Stimulated activated CD4-positive, alpha-beta T cell treated with anti-CD3 and anti-CD28 coated beads, TNF-alpha, amount 100 ng/mL, for 1 hour (primary cell): Measurements from ENCODE around the gene IFITM10.

Experiments
- DNase-seq, 3 donors: peaks; one replicate each; pipeline ENCODE4 v3.0.0-alpha.2; 2020; ENCODE audit warnings: low read depth in 3 of 3, low spot score in 1 of 3

IFITM10 gene

GRCh38 chr11:1750481-1750839 is at the start of gene IFITM10:
Gene IFITM10 (minus strand): TSS chr11:1750595. CDS start chr11:1750442, 153 bp downstream.
- DNase-seq, result no peak

GRCh38 chr11:1797391-1798125 is 47.2 kb upstream of the IFITM10 start:
- DNase-seq, result no peak

GRCh38 chr11:1796413-1797011 is 46.1 kb upstream of the IFITM10 start:
- DNase-seq, result no peak

GRCh38 chr11:1793081-1793480 is 42.7 kb upstream of the IFITM10 start:
- no peak for DNase-seq

- DNase-seq, result no peak
These were observed 42.1 kb upstream of the IFITM10 start for GRCh38 chr11:1792461-1792860.

- DNase-seq, result no peak
These were observed 41.5 kb upstream of the IFITM10 start for GRCh38 chr11:1791912-1792311.

- DNase-seq, result no peak
These were observed 36.1 kb upstream of the IFITM10 start for GRCh38 chr11:1786466-1786865.

GRCh38 chr11:1785749-1786413 is 35.5 kb upstream of the IFITM10 start:
- DNase-seq, result no peak

- no peak for DNase-seq
These were observed 34.6 kb upstream of the IFITM10 start for GRCh38 chr11:1784761-1785650.

GRCh38 chr11:1783725-1784529 is 33.5 kb upstream of the IFITM10 start:
- no peak for DNase-seq

GRCh38 chr11:1782831-1783724 is 32.7 kb upstream of the IFITM10 start:
- no peak for DNase-seq

- no peak for DNase-seq
These were observed 31.7 kb upstream of the IFITM10 start for GRCh38 chr11:1782031-1782590.

- DNase-seq, result no peak
These were observed 31.2 kb upstream of the IFITM10 start for GRCh38 chr11:1781593-1781975.

- no peak for DNase-seq
These were observed 30.6 kb upstream of the IFITM10 start for GRCh38 chr11:1780700-1781592.

GRCh38 chr11:1779806-1780699 is 29.7 kb upstream of the IFITM10 start:
- no peak for DNase-seq

GRCh38 chr11:1779034-1779805 is 28.8 kb upstream of the IFITM10 start:
- no peak for DNase-seq
